NCI-H2107 treated with DMSO at 0.1 percent for 48 hours (cell line): ENCODE measurements around the gene MAP2K6.
A peak's percentile ranks its signal among the peaks of the same experiment; 100 is the strongest.

Experiments used
- DNase-seq: peaks from one replicate; lab custom pipeline; 2025; ENCODE audit not compliant: unreplicated experiment; lab: John Stamatoyannopoulos, UW

The MAP2K6 gene

DNA sequence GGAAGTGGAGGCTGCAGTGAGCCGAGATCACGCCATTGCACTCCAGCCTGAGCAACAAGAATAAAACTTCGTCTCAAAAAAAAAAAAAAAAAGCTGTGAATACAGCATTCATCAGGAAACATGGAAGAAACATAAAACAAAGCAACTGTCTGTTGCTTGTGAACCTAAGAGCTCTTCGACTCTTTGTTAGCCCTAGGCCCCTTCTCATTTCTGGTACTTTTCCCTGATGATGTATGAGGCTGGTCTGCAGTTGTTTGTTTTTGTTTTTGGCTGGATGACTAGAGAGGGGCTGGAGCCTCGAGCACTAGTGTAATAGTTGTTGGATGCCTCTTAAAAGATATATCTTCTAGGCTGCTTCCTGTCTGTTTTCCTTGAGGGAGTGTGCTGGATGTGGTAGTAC, 113.5 kb downstream of the MAP2K6 start:
- DNase-seq: no peak

DNA sequence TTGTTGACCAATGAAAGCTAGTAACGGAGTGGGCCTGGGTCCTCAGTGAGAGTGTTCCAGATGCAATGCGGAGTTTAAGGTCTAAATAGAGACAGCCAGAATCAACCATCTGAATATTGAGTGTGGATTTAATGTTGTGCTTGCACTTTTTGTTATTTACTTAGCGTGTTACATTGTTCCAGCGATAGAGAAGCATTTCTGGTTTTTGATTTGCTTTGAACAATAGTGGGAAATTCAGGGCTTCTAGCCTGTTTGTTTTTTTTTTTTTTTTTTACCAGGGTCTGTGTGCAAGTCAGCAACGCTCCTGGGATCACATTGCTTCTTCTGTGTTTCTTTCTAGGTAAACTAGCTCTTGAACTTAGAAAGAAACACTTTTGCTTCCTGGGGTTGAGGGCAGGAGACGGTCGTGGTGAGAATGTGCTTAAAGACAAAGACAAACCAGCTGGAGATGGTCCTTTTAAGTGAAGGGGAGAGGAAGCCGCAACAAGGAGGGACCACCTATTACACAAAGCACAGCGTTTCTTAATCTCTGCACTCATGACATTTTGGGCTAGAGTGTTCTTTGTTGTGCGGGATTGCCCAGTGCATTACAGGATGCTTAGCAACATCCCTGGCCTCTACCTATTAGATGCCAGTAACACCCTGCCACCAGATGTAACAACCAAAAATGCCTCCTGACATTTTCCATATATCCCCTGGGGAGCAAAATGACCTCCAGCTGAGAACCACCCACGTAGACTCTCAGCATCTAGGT, 119.2 kb downstream of the MAP2K6 start:
- DNase-seq: no peak

DNA sequence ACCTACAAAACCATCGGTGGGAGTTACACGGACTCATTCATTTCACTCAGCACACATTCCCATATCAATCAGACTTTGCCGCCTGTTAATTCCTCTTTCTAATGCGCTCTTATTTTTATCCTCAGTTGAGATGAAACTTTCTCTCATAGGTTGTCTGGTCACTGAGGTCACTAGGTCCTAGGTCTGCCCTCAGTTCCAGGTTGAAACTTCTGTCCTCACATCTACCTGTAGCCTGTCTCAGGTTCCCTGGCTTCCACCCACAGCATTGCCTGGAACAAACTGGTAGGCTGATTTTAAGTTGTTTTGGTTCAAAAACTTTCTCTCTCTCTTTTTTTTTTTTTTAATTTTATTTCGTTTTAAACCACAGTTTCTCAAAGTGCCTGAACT, 119.7 kb downstream of the MAP2K6 start:
- DNase-seq: no peak

DNA sequence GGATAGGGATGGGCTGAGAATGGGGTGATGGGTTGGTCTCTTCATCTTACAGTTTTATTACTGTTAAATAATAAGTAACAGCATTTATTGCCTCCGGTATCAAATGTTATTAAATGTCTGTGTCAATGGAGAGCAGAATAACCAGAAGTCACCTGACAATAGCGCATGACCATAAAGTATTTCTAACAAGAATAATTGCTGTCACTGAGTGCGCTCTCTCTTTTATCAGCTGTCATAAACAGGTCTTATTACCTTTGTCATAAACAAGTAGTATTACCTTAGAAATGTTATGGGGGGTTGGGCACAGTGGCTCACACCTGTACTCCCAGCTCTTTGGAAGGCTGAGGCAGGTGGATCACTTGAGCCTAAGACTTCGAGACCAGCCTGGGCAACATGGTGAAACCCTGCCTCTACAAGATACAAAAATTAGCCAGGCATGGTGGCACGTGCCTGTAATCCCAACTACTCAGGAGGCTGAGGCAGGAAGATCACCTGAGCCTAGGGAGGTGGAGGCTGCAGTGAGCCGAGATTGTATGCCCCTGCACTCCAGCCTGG, 120.6 kb downstream of the MAP2K6 start:
- peak; percentile 17 for DNase-seq

DNA sequence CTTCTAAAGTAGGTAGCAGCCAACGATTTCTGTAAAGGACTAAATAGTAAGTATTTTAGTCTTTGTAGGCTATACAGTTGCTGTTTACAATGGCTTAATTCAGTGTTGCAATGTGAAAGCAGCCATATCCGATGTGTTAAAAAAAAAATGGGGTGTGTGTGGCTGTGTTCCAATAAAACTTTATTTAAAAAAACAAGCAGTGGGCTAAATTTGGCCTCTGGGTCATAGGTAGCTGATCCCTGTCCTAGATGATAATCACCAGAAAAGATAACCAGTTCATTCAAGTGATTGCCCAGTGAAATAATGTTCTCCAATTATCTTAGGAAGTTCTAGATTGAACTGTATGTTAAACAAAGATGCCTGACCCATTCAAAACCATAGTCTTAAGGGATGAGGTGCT, 124.3 kb downstream of the MAP2K6 start:
- no peak for DNase-seq

DNA sequence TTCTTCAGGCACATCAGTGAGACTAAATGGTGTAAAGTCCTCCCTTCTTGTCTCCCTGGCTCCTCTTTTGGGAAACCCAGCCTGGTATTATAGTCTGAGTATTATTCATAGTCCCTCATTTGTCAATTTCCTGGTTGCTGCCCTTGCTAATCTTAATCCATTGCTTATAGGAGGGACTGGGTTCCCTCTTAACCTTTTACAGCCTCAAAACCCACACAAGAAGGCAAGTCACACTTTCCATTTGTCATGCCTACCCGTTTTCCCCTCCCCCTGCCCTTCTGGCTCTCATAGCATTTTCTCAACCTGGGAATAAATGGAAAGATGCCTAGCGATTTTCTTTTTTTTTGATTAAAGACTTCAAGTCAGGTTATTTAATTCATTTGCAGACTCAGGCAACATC, 124.8 kb downstream of the MAP2K6 start:
- no peak for DNase-seq

DNA sequence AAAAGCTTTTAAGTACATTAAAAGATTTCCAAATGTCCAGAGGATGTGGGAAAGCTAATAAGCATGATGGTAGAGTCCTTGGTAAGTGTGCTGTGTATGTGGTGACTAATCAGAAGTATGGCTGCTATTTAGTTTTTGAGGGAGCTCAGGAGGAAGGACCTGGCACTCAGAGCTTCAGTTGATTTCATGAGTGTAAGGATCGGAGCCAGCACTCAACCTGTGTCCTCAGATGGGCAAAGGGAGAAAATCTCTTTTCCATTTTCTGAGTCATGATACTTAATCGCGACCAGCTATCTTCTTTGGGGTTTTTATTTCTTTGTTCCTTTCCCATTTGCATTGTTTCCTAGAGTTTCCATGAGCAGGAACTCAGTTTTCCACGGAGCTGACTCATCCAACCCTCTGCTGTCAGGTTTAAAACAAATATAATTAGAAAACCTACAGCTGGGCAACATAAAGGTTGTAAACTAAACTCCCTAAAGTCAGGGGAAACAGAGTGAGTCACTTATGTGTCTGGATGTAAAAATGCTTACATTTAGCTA, 125.4 kb downstream of the MAP2K6 start:
- peak; percentile 47 for DNase-seq

DNA sequence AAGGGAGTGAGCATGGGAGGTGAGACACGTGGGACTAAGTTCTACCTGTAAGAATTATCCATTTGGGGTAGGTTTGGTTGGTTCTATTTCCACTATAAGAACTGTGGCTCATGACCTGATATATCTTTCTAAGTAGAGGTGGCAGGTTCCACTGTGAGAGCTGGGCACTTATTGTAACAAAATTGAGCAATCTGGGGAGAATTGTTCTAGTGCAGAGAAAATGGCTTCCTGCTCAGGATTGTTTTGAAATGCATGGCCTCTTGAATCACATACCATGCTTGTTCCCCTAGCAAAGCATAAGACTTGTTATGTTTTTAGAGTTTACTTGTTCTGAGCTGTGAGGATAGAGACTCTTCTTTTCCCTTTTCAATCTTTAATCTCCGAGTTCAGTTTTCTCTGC, 125.9 kb downstream of the MAP2K6 start:
- no peak for DNase-seq

DNA sequence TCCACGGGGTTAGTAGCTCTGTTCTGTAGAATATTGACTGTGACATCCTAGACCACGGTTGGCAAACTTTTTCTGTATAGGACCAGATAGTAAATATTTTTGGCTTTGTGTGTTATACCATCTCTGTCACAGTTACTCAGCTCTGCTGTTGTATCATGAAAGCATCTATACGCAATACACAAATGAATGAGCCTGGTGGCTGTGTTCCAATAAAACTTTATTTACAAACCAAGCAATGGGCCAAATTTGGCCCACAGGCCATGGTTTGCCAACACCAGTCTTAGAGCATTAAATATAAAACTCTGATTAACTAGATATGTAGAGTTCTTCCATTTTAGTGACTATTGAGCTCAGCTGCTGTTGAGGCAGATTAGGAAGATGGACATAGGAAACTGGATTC, 132.7 kb downstream of the MAP2K6 start:
- no peak for DNase-seq

DNA sequence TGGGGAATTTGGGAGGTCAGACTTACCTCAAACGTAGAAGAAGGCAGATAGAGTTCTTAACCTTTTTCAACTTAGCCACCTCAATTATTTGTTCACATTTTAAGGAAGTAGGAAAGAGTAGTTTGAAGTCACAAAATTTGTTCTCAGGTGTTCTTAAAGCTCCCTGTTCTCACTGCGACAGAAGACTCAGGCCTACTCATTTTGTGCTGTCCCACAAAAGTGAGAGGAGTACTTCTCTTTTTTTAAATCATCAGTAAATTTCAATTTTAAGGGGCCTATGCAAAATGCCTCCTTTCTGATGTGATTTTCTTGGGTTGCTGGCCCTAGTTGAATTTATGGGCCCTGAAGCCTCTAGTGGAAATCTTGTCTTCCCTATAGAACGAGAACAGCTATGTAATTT, 133.4 kb downstream of the MAP2K6 start:
- DNase-seq: no peak

DNA sequence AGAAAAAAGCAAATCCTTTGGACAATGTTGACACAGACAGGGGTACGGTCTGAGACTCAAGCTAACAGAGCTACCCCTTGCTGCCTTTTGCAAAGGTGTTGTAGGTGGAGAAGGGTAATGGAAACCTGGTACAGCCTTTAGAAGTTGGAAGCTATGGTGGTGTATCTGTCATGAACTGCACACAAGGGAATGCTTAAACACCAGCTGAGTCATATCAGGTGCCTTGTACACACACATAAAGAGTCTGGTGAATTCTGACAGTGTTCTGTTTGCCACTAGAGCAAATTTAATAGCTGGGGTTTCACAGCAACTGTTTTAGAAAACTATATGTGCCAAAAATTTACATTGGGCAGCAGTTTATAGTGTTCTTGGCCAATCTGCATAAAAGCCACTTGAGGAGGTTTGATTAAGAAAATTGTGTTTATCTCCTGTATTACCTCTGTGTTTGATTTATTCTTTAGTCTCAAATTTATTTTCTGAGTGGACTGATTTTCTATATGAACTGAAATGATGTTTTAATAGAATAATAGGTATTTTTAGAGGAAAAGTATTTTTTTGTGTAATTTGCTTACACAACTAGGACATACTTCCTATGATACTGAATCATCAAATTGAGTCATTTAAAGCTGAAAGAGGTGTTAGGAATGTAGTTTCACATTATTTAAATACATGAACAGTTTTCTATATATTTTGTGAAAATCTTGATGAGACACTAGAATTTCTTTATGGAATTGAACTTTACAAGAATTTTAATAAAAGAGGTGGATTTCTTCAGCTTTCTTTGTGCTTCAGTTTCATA, 136.9 kb downstream of the MAP2K6 start:
- no peak for DNase-seq

DNA sequence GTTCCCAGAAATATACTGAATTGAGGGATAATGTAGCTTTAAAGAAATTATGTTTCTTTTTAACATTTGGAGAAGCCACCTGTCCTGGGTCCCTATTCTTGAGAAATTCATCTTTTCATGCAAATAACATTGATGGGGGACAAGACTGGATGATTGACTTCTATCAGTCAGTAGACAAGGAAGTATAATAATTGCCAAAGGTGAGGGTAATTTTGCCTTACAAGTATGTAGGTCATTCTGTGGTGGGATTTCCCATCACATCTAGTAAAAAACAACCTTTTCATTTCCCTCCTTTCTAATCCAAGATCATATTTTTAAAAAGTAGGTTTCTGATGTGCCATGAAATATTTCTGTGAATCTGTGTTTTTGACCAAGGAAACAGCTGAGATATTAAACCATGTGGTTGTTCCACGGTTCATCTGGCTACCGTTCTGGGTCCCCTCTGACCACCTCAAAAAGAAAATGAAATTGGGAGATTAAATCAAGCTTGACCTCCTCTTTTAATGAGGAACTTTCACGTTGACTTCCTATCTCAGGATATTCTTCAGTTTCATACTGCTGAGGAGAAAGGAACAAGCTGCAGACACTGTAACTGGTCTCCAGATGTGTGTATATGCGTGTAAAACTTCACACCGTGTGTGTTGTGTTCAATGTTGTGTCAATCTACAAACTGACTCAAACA, 138.6 kb downstream of the MAP2K6 start:
- no peak for DNase-seq

DNA sequence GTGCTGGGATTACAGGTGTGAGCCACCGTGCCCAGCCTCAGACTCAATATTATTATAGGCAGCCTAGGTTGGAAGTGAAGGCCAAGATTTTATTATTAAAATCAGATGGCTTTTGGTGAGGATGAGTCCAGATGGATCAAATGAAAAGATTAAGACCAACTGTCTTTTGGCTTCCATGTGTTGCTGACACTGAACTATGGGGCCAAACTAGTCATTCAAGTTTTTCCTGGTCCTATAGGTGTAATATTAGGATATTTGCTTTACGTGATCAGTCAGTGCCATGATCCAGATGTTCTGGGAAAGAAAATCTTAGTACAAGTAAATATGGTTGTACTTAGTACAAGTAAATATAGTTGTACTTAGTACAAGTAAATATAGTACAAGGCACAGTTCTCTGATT, 140.6 kb downstream of the MAP2K6 start:
- DNase-seq: no peak

DNA sequence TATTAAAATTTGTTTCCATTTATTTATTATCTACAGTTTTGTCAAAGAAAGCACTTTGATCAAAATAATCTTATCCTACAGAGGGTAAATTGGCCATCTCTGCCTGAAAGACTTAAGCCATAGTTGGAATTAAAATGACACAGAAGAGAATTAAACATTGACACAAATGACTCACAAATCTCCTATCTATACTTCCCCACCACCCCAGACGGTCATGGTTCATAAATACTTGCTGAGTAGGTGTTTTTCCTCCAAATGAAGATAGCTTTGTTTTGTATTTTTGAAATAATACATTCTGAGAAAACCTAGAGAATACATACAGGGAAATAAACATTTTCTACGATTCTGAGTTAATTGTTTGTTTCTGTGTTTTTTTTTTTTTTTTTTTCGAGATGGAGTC, 142.8 kb downstream of the MAP2K6 start:
- DNase-seq: no peak

DNA sequence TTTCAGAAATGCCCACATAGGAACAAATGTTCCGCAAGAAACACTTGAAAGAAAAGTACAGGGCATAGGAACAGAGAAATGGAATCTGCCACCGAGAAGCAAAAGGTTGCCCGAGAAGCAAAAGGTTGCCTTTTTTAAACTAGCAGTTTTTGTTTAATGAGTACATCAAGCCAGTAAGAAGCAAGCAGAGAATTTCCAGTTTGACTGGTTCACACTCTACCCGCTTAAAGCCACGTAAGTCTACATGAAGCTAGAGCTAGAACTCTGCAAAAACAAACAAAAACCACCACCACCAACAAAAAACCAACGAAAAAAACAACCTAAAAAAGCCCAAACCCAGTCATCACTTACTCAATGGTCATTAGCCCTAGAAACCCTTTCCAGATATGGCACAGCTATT, 144.3 kb downstream of the MAP2K6 start:
- DNase-seq: no peak

DNA sequence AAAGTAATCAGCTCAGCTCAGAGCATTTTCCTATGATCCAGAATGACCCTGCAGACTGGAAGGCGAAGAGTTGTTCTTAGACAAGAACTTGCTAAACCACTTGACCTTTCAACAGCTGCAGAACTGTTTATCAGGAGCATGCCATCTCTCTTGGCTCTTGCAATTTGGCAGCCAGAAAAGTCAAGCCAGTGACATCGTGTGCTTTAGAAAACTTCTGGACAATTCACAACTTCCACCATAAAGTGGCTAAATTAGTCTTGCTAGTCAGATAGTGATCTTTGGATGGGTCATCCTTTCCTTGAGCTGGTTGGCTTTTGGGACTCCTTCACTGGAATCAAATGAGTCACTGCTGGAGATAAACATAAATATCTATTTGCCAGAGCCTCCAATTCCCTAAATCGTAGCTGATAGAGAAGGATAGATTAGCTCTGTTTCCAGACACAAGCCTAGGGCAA, 146.5 kb downstream of the MAP2K6 start:
- no peak for DNase-seq

DNA sequence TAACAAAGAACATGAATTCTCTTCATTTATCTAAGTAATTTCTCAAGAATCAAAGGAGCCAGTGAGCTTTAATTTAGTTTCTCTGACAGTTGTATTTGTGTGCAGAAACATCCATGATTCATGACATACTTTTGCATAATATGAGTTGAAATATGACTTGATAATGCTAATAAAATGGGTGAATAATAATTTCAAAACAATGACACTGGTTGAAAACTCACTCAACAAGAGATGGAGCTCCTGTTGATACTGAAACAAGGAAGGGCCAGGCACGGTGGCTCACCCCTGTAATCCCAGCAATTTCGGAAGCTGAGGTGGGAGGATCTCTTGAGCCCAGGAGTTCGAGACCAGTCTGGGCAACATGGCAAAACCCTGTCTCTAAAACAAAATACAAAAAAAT, 147.0 kb downstream of the MAP2K6 start:
- no peak for DNase-seq

DNA sequence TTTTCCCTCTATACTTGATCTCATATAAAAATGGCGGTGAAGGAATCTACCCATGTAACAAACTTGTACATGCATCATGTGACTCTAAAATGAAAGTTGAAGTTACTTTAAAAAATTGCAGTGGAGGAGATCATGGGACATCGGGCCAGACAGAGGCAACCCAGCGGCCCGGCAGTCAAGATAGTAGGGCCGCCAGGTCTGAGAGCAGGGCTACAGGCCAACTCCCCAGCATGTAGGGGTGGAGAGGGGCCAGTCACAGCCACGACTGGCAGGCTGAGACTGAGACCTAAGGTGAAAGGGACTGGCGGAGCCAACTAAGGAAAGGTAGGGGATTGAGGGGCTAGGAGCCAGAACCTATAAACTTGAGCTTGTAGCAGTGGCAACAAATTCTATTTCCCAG, 150.9 kb downstream of the MAP2K6 start:
- DNase-seq: no peak

DNA sequence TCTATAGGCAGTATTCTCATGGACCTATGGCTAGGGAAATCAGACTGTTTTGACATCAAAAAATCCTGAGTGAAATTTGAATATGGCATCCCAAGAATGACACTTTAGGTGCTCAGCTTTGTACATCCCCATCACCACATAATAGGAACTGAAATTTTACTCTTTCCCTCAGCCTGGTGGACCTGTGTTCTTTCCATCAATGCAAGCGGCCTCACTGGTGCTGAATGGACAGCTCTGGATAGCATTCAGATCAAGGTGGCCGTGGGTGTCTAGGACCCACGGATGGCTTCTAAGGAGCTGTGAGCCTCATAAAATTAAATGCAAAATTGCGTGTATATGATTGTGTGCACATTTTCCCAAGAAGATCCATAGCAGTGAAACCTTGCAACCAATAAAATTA, 152.6 kb downstream of the MAP2K6 start:
- no peak for DNase-seq

DNA sequence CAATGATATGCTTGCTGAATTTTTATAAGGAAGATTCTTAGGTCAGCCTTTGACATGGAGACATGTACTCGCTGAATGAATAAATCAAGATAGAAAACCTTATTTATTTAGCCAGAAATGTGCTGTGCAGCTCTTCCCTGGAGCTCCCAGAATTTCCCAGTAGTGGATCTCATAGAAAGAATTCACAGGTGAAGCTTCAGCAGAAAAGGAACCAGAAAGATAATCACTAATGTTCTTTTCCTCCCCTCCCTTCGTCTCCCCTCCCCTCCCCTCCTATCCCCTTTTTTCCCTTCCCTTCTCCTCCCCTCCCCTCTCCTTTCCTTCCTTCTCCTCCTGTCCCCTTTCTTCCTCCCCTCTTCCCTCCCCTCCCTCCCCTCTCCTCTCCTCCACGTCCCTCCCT, 158.2 kb downstream of the MAP2K6 start:
- DNase-seq: no peak

DNA sequence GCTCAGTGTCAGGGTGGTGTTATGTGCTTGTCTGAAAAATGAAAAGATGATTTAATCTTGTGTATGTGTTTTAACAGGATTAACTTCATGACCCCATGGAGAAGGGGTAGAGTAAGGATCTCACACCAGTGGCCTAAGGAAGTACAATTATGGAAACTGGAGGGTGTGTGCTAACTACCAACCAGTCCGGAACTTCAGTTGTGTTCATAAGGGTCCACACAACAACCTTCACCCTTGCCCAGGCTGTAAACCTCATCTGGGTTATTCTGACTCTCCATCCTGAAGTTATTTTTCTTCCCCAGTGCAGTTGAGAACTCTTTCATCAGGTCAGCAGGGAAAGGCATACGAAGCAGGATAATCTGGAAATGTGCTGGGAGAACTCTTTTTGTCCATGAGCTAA, 158.9 kb downstream of the MAP2K6 start:
- no peak for DNase-seq
